ENCODE measurements around the gene NCKIPSD.
A peak's percentile ranks its signal among the peaks of the same experiment; 100 is the strongest.

NCKIPSD gene

DNA sequence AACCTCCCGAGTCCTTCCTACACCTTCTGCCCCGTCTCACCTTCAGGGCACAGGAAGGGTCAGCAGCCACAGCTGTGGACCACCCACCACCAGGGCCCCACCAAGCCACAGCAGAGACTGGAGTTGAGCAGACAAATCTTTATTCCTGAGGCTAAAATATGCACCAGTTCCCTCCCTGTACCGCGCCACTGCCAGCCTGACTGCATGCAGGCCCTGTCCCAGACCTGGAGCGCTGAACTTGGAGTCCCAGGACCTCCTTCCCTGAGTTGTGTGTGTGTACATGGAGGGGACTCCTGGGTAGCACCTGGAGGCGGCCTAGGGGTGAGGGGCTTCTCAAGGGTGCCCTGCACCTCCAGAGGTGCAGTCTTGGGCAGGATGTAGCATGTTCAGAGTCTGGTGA lies 60.1 kb downstream of the NCKIPSD start:
- ATAC-seq (ENCODE audit: insufficient read depth, low read depth) (no peak), DNase-seq (no peak)
- Histone ChIP-seq H2AFZ (ENCODE audit: low read depth, low read length) (no peak overlapping the region), H3K4me1 (ENCODE audit: insufficient read depth, low read length) (peaks cover 8% of the 10 kb centered on the region; the same call in 1 of the 2 replicates), H3K27ac (ENCODE audit: low read length) (no peak overlapping the region), H3K36me3 (ENCODE audit: insufficient read depth, low read length) (peaks cover 45% of the 10 kb centered on the region), H4K20me1 (ENCODE audit: insufficient read depth, low read length) (no peaks in the 10 kb centered on the region), H3K4me3 (ENCODE audit: low read depth in 1 of 2, low read length in 2 of 2) (no peak overlapping the region), H3K9me3 (ENCODE audit: insufficient read depth, low read length, severe bottlenecking) (no peaks in the 10 kb centered on the region), H3K9ac (ENCODE audit: low read depth, low read length) (no peak overlapping the region), H3K27me3 (ENCODE audit: insufficient read depth, low read length, poor library complexity) (no peaks in the 10 kb centered on the region), H3K79me2 (ENCODE audit: insufficient read depth, low read length) (no peaks in the 10 kb centered on the region), H3K4me2 (ENCODE audit: insufficient read depth, low read length) (no peak overlapping the region)
- TF ChIP-seq EZH2 (IDR thresholded peaks at IDR 0.05; ENCODE audit: borderline replicate concordance, low read depth, low read length, severe bottlenecking) = no peak
- TF ChIP-seq, protein P1, sequence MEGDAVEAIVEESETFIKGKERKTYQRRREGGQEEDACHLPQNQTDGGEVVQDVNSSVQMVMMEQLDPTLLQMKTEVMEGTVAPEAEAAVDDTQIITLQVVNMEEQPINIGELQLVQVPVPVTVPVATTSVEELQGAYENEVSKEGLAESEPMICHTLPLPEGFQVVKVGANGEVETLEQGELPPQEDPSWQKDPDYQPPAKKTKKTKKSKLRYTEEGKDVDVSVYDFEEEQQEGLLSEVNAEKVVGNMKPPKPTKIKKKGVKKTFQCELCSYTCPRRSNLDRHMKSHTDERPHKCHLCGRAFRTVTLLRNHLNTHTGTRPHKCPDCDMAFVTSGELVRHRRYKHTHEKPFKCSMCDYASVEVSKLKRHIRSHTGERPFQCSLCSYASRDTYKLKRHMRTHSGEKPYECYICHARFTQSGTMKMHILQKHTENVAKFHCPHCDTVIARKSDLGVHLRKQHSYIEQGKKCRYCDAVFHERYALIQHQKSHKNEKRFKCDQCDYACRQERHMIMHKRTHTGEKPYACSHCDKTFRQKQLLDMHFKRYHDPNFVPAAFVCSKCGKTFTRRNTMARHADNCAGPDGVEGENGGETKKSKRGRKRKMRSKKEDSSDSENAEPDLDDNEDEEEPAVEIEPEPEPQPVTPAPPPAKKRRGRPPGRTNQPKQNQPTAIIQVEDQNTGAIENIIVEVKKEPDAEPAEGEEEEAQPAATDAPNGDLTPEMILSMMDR (IDR thresholded peaks at IDR 0.05; ENCODE audit: borderline replicate concordance, extremely low read depth, low read length, poor library complexity, severe bottlenecking) = no peak

- Histone ChIP-seq H3K27me3 (ENCODE audit: insufficient read depth, low read length, poor library complexity) (no peaks in the 10 kb centered on the region), H3K79me2 (ENCODE audit: insufficient read depth, low read length) (no peaks in the 10 kb centered on the region), H3K36me3 (ENCODE audit: insufficient read depth, low read length) (peaks cover 46% of the 10 kb centered on the region), H3K4me1 (ENCODE audit: insufficient read depth, low read length) (peaks cover 8% of the 10 kb centered on the region; the same call in 1 of the 2 replicates), H2AFZ (ENCODE audit: low read depth, low read length) (no peak overlapping the region), H3K4me3 (ENCODE audit: low read depth in 1 of 2, low read length in 2 of 2) (no peak overlapping the region), H4K20me1 (ENCODE audit: insufficient read depth, low read length) (no peaks in the 10 kb centered on the region), H3K27ac (ENCODE audit: low read length) (no peak overlapping the region), H3K9me3 (ENCODE audit: insufficient read depth, low read length, severe bottlenecking) (no peaks in the 10 kb centered on the region), H3K9ac (ENCODE audit: low read depth, low read length) (no peak overlapping the region), H3K4me2 (ENCODE audit: insufficient read depth, low read length) (no peak overlapping the region)
- DNase-seq = no peak
- TF ChIP-seq, protein P1 (IDR thresholded peaks at IDR 0.05; ENCODE audit: borderline replicate concordance, extremely low read depth, low read length, poor library complexity, severe bottlenecking) = no peak
- TF ChIP-seq EZH2 (IDR thresholded peaks at IDR 0.05; ENCODE audit: borderline replicate concordance, low read depth, low read length, severe bottlenecking) = no peak
- no peak for ATAC-seq (ENCODE audit: insufficient read depth, low read depth)
These were observed 60.9 kb downstream of the NCKIPSD start for GRCh38 chr3:48624767-48625166.

- Histone ChIP-seq H3K27ac (ENCODE audit: low read length) (peak overlapping the region; percentile 59), H3K4me3 (ENCODE audit: low read depth in 1 of 2, low read length in 2 of 2) (no peak overlapping the region), H3K79me2 (ENCODE audit: insufficient read depth, low read length) (no peaks in the 10 kb centered on the region), H3K27me3 (ENCODE audit: insufficient read depth, low read length, poor library complexity) (no peaks in the 10 kb centered on the region), H3K4me1 (ENCODE audit: insufficient read depth, low read length) (peaks cover 8% of the 10 kb centered on the region; the same call in 1 of the 2 replicates), H3K9me3 (ENCODE audit: insufficient read depth, low read length, severe bottlenecking) (no peaks in the 10 kb centered on the region), H2AFZ (ENCODE audit: low read depth, low read length) (no peak overlapping the region), H3K9ac (ENCODE audit: low read depth, low read length) (no peak overlapping the region), H3K4me2 (ENCODE audit: insufficient read depth, low read length) (no peak overlapping the region), H4K20me1 (ENCODE audit: insufficient read depth, low read length) (no peaks in the 10 kb centered on the region), H3K36me3 (ENCODE audit: insufficient read depth, low read length) (peaks cover 49% of the 10 kb centered on the region)
- TF ChIP-seq, protein P1 (IDR thresholded peaks at IDR 0.05; ENCODE audit: borderline replicate concordance, extremely low read depth, low read length, poor library complexity, severe bottlenecking) = no peak
- ATAC-seq (ENCODE audit: insufficient read depth, low read depth) (peak; percentile 52; the same call in 2 of the 3 replicates), DNase-seq (no peak)
These were observed 61.7 kb downstream of the NCKIPSD start for GRCh38 chr3:48623851-48624547.
